MM.1S (cell line): ENCODE results near the gene CAPN10.

ENCODE experiments used
- DNase-seq: peaks from one replicate; pipeline ENCODE4 v3.0.0-alpha.2; 2015
- H2AFZ ChIP-seq: fragments of 300-600 bp; sonication (generic); 2 replicates; pipeline ENCODE4 v1.6.0; 2016; ENCODE audit warnings: antibody characterized with exemption, low read length
- H3F3A ChIP-seq: fragments of 300-600 bp; sonication (generic); 2 replicates; pipeline ENCODE4 v1.6.1; 2016; ENCODE audit warnings: mild to moderate bottlenecking, antibody characterized with exemption, low read length, moderate library complexity, mixed read lengths; ENCODE audit not compliant: insufficient read depth
- H3K27ac ChIP-seq: fragments of 300-600 bp; sonication (generic); 2 replicates; pipeline ENCODE4 v1.5.1; 2016; ENCODE audit warnings: mild to moderate bottlenecking, low read length
- H3K27me3 ChIP-seq: fragments of 300-600 bp; sonication (generic); replicated peaks from 2 replicates; pipeline ENCODE4 v1.6.0; 2016; ENCODE audit warnings: low read length; ENCODE audit not compliant: insufficient read depth
- H3K36me3 ChIP-seq: fragments of 300-600 bp; sonication (generic); replicated peaks from 2 replicates; pipeline ENCODE4 v1.6.1; 2016; ENCODE audit warnings: mild to moderate bottlenecking, low read length, mixed read lengths; ENCODE audit not compliant: insufficient read depth
- H3K4me1 ChIP-seq: fragments of 300-600 bp; sonication (generic); 2 replicates; pipeline ENCODE4 v1.6.1; 2016; ENCODE audit warnings: low read length, mixed read lengths
- H3K4me2 ChIP-seq: fragments of 300-600 bp; sonication (generic); 2 replicates; pipeline ENCODE4 v1.6.0; 2016; ENCODE audit warnings: low read depth, low read length
- H3K4me3 ChIP-seq: fragments of 300-600 bp; sonication (generic); 2 replicates; pipeline ENCODE4 v1.5.1; 2016; ENCODE audit warnings: low read length, mixed read lengths
- H3K79me2 ChIP-seq: fragments of 300-600 bp; sonication (generic); 2 replicates; pipeline ENCODE4 v1.6.1; 2016; ENCODE audit warnings: mixed run types, low read length, mixed read lengths
- H3K9ac ChIP-seq: fragments of 300-600 bp; sonication (generic); 2 replicates; pipeline ENCODE4 v1.6.1; 2016; ENCODE audit warnings: low read length, mixed read lengths
- H3K9me2 ChIP-seq: fragments of 300-600 bp; sonication (generic); replicated peaks from 2 replicates; pipeline ENCODE4 v1.6.1; 2016; ENCODE audit warnings: mild to moderate bottlenecking, low read length, mixed read lengths; ENCODE audit not compliant: insufficient read depth
- H3K9me3 ChIP-seq: fragments of 300-600 bp; sonication (generic); replicated peaks from 2 replicates; pipeline ENCODE4 v1.6.1; 2016; ENCODE audit warnings: mild to moderate bottlenecking, low read length, mixed read lengths; ENCODE audit not compliant: insufficient read depth
- H4K20me1 ChIP-seq: fragments of 300-600 bp; sonication (generic); 2 replicates; pipeline ENCODE4 v1.6.1; 2016; ENCODE audit warnings: mild to moderate bottlenecking, low read length, moderate library complexity, mixed read lengths; ENCODE audit not compliant: insufficient read depth
- EZH2 ChIP-seq: fragments of 300-600 bp; sonication (generic); optimal IDR thresholded peaks from 2 replicates; pipeline ENCODE3; 2017; ENCODE audit warnings: low read depth, mild to moderate bottlenecking, antibody characterized with exemption, low read length, mixed read lengths
- EZH2phosphoT487 ChIP-seq: fragments of 300-600 bp; sonication (generic); IDR thresholded peaks from 2 replicates; pipeline ENCODE4 v1.6.1; 2018; ENCODE audit warnings: antibody characterized with exemption, low read length
- TF ChIP-seq, protein P1 (sequence below): fragments of 300-600 bp; sonication (generic); IDR thresholded peaks from 2 replicates; pipeline ENCODE4 v1.5.1; 2016; ENCODE audit warnings: antibody characterized with exemption, low read length, mixed read lengths

The CAPN10 gene

DNA sequence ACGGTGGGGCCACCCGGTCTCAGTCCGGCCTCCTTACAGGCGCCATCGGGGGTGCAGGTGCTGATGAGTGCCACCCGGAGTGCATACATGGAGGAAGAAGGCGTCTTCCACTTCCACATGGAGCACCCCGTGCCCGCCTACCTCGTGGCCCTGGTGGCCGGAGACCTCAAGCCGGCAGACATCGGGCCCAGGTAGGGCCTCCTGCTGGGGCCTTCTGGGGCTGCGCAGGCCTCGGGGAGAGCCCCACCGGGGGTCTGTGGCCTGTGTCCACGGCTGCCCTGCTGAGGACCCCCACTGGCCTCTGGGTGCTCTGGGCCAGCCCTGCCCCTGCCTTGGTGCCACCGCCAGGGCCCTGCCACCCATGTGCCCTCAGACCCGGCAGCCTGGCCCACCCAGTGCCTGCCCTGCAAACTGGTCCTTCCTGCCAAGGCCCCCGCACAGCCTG, 13.4 kb upstream of the CAPN10 start:
- Histone ChIP-seq H3K27ac (no peak overlapping the region), H2AFZ (no peak overlapping the region), H3K79me2 (peaks cover 45% of the 10 kb centered on the region), H3K27me3 (no peaks in the 10 kb centered on the region), H3K4me1 (peaks cover 12% of the 10 kb centered on the region), H3K36me3 (no peaks in the 10 kb centered on the region), H3K9ac (no peak overlapping the region), H3K9me2 (no peaks in the 10 kb centered on the region), H3K4me3 (no peak overlapping the region), H3K9me3 (no peaks in the 10 kb centered on the region), H3F3A (no peaks in the 10 kb centered on the region), H3K4me2 (no peak overlapping the region), H4K20me1 (no peaks in the 10 kb centered on the region)
- DNase-seq, result no peak
- TF ChIP-seq EZH2phosphoT487 (no peak), EZH2 (no peak)
- TF ChIP-seq, protein P1, sequence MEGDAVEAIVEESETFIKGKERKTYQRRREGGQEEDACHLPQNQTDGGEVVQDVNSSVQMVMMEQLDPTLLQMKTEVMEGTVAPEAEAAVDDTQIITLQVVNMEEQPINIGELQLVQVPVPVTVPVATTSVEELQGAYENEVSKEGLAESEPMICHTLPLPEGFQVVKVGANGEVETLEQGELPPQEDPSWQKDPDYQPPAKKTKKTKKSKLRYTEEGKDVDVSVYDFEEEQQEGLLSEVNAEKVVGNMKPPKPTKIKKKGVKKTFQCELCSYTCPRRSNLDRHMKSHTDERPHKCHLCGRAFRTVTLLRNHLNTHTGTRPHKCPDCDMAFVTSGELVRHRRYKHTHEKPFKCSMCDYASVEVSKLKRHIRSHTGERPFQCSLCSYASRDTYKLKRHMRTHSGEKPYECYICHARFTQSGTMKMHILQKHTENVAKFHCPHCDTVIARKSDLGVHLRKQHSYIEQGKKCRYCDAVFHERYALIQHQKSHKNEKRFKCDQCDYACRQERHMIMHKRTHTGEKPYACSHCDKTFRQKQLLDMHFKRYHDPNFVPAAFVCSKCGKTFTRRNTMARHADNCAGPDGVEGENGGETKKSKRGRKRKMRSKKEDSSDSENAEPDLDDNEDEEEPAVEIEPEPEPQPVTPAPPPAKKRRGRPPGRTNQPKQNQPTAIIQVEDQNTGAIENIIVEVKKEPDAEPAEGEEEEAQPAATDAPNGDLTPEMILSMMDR, result no peak

DNA sequence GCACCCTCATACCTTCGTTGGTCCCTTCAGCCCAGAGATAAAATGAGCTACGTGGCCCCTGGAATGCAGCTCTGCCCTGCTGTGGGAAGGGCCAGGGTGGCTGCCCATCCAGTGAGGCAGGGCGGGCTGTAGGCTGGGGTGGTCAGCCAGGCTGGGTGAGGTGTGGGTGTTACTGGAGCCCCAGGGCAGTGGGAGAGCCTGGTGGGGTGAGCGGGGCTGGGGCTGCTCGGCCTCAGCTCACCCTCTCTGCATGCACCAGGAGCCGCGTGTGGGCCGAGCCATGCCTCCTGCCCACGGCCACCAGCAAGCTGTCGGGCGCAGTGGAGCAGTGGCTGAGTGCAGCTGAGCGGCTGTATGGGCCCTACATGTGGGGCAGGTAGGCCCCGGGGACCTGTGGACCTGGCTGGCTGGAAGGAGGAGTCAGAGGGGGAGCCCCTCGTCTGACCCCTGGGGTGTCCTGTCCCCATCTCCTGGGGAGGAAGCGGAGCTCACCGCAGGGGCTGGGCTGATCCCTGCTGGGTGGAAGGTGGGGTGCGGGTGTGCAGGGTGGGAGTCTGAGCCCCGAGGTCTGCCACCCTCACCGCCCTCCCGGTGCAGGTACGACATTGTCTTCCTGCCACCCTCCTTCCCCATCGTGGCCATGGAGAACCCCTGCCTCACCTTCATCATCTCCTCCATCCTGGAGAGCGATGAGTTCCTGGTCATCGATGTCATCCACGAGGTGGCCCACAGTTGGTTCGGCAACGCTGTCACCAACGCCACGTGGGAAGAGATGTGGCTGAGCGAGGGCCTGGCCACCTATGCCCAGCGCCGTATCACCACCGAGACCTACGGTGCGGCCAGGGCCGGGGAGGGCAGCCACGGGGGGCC, 12.8 kb upstream of the CAPN10 start:
- H3K27me3 ChIP-seq, result no peaks in the 10 kb centered on the region
- no peak for DNase-seq
- H3F3A ChIP-seq, result 0 out of 2 replicates have a peak, but pooled peaks cover 5% of the 10 kb centered on the region
- no peaks in the 10 kb centered on the region for H3K36me3 ChIP-seq
- peaks cover 19% of the 10 kb centered on the region for H3K4me1 ChIP-seq
- H4K20me1 ChIP-seq, result no peaks in the 10 kb centered on the region
- H2AFZ ChIP-seq, result no peak overlapping the region
- peaks cover 45% of the 10 kb centered on the region for H3K79me2 ChIP-seq
- H3K4me2 ChIP-seq, result no peak overlapping the region
- no peak for TF ChIP-seq EZH2
- TF ChIP-seq, protein P1, result no peak
- TF ChIP-seq EZH2phosphoT487, result no peak
- no peak overlapping the region for H3K9ac ChIP-seq
- no peak overlapping the region for H3K27ac ChIP-seq
- H3K9me3 ChIP-seq, result no peaks in the 10 kb centered on the region
- no peaks in the 10 kb centered on the region for H3K9me2 ChIP-seq
- H3K4me3 ChIP-seq, result no peak overlapping the region

DNA sequence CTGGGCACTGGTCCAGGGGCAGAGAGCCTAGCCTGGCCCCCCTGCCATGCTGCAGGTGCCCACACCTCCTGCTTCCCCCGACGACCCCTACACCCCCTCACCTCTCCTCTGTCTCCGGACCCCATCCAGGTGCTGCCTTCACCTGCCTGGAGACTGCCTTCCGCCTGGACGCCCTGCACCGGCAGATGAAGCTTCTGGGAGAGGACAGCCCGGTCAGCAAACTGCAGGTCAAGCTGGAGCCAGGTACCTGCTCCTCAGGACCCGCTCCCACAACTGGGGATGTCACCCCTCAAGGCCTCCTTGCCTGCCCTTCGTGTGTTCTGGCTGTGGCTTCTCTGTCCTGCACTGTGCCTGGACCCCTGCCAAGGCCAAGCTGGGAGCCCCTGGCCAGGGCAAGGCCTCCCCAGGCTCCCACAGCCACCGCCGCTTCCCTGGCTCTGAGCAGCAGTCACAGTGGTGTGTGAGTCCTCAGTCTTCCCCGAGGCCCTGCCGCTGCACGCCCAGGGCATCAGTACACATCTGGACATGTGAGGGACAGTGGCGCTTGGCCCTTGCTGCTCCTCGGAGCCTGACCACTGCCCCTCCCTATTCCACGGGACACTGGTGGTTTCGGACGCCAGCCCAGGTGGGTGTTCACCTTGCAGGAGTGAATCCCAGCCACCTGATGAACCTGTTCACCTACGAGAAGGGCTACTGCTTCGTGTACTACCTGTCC, 12.0 kb upstream of the CAPN10 start:
- no peak overlapping the region for H3K4me3 ChIP-seq
- H3K9ac ChIP-seq, result no peak overlapping the region
- no peak for TF ChIP-seq EZH2phosphoT487
- TF ChIP-seq, protein P1, result no peak
- no peak for TF ChIP-seq EZH2
- H3K36me3 ChIP-seq, result no peaks in the 10 kb centered on the region
- no peak for DNase-seq
- H3K27ac ChIP-seq, result no peak overlapping the region
- H4K20me1 ChIP-seq, result no peaks in the 10 kb centered on the region
- H3K4me1 ChIP-seq, result peaks cover 25% of the 10 kb centered on the region
- H3K9me2 ChIP-seq, result no peaks in the 10 kb centered on the region
- no peaks in the 10 kb centered on the region for H3K9me3 ChIP-seq
- H3K79me2 ChIP-seq, result peaks cover 37% of the 10 kb centered on the region
- H3K4me2 ChIP-seq, result no peak overlapping the region
- peaks cover 13% of the 10 kb centered on the region for H3F3A ChIP-seq
- H2AFZ ChIP-seq, result no peak overlapping the region
- H3K27me3 ChIP-seq, result no peaks in the 10 kb centered on the region
